ENCODE measurements around the gene RASSF8. TPM values are rescaled to one million over a fixed set of nuclear protein-coding genes. Genes with fewer than 3 reads are reported as not detected.
"Not testable (repeated sequence)": the region's sequence is repeated elsewhere in the genome, so short reads cannot be mapped to it uniquely, and the experiment has no call there.

RASSF8 gene
- total RNA-seq, 1 donor from 2014 or later = 27.4 TPM

DNA sequence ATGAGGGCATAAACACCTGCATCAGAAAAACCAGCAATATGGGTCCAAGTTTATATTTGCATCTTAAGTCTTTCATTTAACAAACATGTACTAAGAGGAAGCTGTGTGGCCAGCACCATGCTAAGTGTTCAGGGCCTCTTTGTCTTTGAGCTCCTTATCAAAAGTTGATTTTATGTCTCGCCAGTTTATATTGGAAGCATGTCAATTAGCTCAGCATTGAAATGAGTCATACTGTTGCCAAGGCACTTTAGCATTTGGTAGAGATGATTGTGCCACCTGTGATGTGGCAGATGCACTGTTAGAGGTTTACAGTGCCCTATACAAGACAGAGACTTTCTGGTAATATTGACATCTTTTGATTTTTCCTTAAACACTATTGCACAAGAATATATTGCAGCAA, 97.9 kb downstream of the RASSF8 start:
- DNase-seq (ENCODE audit: low read depth) = peak; percentile 56

GRCh38 chr12:26057271-26057670, 98.8 kb downstream of the RASSF8 start:
- not testable (repeated sequence) for DNase-seq (ENCODE audit: low read depth)

GRCh38 chr12:26058308-26058707, 99.8 kb downstream of the RASSF8 start:
- no peak for DNase-seq (ENCODE audit: low read depth)

DNA sequence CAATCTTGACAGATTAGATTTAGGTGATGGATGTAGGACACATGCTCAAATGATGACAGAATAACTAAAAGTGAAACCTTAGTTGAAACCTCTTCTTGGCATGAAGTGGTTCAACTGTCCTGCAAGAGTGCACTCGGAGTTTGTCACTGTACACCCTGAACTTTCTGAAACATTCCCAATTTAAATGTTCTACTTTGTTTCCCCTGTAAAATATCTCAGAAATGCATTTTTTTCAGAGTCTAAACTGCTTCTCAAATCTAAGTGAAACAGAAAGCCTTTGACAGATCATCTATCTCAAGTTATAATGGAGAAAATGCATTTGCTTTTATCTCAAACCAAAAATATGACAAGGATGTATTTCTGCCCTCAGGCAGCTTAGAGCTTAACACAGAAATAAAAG, 100.3 kb downstream of the RASSF8 start:
- peak; percentile 44 for DNase-seq (ENCODE audit: low read depth)

GRCh38 chr12:26062006-26062405, 103.5 kb downstream of the RASSF8 start:
- DNase-seq (ENCODE audit: low read depth) = no peak

DNA sequence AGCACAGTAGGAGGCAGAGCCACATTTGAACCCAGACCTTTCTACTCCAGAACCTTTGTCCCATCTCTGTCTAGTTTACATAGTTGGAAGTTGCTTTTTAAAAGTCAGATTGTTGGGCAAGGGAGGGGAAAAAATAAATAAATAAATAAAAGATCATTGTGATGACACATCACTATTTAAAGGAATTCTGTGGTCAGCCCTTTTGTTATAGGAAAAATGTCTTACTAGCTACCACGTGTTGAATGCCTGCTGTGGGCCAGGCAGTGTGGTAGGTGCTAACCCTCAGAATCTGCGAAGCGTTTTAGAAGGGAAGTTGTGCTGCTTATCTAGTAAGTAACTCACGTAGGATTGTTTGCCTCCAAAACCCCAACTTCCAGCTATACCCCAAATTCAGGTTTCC, 104.1 kb downstream of the RASSF8 start:
- peak; percentile 80 for DNase-seq (ENCODE audit: low read depth)

DNA sequence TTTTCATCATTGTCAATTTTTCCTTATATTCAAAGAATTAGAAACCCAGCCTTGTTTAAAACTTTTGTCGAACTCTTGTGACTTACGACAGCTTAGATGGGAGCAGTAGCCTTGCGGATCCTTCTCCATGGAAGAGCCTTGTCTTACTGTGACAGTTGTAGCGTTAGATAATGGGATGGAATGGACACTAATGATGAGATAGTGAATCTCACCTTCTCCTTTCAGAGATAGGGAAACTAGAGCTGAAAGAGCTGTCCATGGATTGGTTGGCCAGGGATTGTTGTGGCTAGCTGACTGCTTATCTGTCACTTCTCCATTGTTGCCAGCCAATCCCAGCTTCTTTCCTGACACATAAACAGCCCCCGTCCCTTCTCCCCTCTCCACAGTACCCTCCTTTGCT, 107.0 kb downstream of the RASSF8 start:
- DNase-seq (ENCODE audit: low read depth) = no peak

DNA sequence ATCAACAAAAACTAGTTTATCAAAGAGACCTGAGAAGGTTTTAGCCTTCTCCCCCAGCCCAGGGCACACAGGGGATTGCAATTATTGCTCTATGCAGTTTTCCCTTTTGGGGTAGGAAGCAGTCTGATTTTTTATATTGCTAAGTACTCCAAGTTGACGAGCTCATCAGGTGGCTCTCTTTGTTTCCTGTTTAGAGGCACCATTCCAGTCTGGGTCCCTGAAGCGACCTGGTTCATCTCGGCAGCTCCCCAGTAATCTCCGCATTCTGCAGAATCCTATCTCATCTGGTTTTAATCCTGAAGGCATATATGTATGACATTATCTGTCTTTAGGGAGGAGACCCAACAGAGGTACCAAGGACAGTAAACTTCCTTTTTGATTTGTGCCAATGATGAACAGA, 110.0 kb downstream of the RASSF8 start:
- DNase-seq (ENCODE audit: low read depth) = no peak

- DNase-seq (ENCODE audit: low read depth) = no peak
Measured at GRCh38 chr12:26069796-26070195, 111.3 kb downstream of the RASSF8 start.

GRCh38 chr12:26077915-26078702, 119.6 kb downstream of the RASSF8 start:
- no peak for DNase-seq (ENCODE audit: low read depth)

DNA sequence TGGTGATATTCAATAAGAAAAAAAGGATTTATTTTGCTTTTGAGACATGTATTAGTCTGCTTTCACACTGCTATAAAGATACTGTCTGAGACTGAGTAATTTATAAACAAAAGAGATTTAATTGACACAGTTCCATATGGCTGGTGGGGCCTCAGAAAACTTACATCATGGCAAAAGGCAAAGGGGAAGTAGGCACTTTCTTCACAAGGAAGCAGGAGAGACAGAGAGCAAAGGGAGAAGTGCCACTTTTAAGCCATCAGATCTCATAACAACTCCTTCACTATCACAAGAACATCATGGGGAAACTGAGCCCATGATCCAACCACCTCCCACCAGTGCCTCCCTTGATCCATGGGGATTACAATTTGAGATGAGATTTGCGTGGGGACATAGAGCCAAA, 122.4 kb downstream of the RASSF8 start:
- DNase-seq (ENCODE audit: low read depth) = no peak

- no peak for DNase-seq (ENCODE audit: low read depth)
Measured at GRCh38 chr12:26086936-26087335, 128.5 kb downstream of the RASSF8 start.

- DNase-seq (ENCODE audit: low read depth) = no peak
Measured at GRCh38 chr12:26088998-26089397, 130.5 kb downstream of the RASSF8 start.

- no peak for DNase-seq (ENCODE audit: low read depth)
Measured at GRCh38 chr12:26090836-26091510, 132.5 kb downstream of the RASSF8 start.

- DNase-seq (ENCODE audit: low read depth) = no peak
Measured at GRCh38 chr12:26091822-26092221, 133.3 kb downstream of the RASSF8 start.

- no peak for DNase-seq (ENCODE audit: low read depth)
Measured at GRCh38 chr12:26092346-26093105, 134.0 kb downstream of the RASSF8 start.

- no peak for DNase-seq (ENCODE audit: low read depth)
Measured at GRCh38 chr12:26095186-26095585, 136.7 kb downstream of the RASSF8 start.

DNA sequence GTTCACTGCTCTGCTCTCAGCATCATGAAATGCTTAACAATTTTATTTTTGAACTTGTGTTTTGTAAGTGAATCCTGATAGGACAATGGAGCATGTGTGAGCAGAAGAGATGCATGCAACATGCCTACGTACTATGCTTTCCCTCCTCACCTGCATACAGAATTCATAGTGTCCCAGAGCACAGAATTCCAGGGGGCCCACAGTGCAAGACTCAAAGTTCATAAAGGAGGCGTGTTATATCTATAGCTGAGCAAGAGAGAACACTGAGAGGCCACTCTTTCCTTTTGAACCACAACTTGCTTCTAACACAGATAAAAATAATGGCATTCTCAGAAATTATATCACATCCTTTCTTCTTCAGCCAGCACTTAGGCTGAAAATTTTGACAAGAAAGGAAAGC, 137.6 kb downstream of the RASSF8 start:
- DNase-seq (ENCODE audit: low read depth) = no peak

DNA sequence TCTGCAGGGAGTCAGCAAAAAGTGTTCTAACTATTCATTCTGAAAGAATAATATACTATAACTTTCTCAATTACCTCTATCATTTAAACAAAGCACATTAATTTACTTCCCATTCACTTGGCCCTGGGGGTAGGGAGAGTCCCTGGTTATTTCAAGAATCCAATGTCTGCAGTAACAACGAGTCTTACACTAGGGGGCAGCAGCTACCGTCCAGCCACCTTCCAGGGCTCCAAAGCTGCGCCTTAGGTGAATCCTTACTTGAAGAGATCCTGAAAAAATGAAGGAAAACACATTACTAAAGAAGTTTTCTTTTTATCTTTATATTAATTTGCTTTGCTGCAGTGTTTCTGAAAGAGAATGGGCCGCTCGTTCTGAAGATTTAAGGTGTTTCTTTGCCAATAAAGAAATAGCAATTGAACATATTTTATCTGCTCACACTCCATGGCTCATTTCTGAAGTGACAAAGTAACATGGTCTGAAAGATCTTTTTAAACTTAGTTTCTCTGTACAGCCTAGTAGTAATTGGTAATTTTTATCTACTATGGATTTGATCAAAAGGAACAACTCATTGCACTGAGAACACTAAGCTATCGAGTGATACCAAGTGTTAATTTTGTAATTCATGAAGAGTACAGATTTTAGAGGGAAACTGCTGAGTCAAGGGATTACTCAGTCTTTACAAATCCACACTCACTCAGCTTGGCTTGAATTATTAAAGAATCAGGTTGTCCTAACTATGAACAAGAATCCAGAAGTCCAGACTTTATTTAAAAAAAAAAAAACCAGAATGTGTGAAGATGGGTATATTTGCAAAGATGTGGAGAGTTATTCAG, 138.8 kb downstream of the RASSF8 start:
- DNase-seq (ENCODE audit: low read depth) = peak; percentile 79

GRCh38 chr12:26100666-26101349, 142.3 kb downstream of the RASSF8 start:
- no peak for DNase-seq (ENCODE audit: low read depth)

- peak; percentile 41 for DNase-seq (ENCODE audit: low read depth)
Measured at GRCh38 chr12:26101350-26101734, 142.9 kb downstream of the RASSF8 start.

Data from myocyte (in vitro differentiated cells).